Esophagus squamous epithelium (tissue), 5 donors: ENCODE results near the gene GBP6. TPM values are rescaled to one million over a fixed set of nuclear protein-coding genes. Genes with fewer than 3 reads are reported as not detected.
"Not testable (repeated sequence)": the region's sequence is repeated elsewhere in the genome, so short reads cannot be mapped to it uniquely, and the experiment has no call there.

Source experiments
- DNase-seq: peaks from one replicate; lab custom pipeline; 2025; lab: John Stamatoyannopoulos, UW
- H3K27ac ChIP-seq, 4 donors: fragments of 200-600 bp; sonication (generic); one replicate each; pipeline ENCODE4 v1.5.1; 2016 to 2019; ENCODE audit warnings: mild to moderate bottlenecking in 1 of 4
- H3K27me3 ChIP-seq, 4 donors: fragments of 200-600 bp; sonication (generic); 1 replicate in 3 of 4; 2 replicates in 1 of 4; pipeline versions ENCODE4 v1.5.1 to v1.6.0; 2017 to 2021; ENCODE audit warnings: antibody characterized with exemption in 1 of 4
- H3K36me3 ChIP-seq, 3 donors: fragments of 200-600 bp; sonication (generic); one replicate each; pipeline ENCODE4 v1.5.1; 2016 to 2019
- H3K4me1 ChIP-seq, 3 donors: fragments of 200-600 bp; sonication (generic); one replicate each; pipeline ENCODE4 v1.5.1; 2017 to 2019
- H3K4me3 ChIP-seq, 4 donors: fragments of 200-600 bp; sonication (generic); 1 replicate in 3 of 4; 2 replicates in 1 of 4; pipeline ENCODE4 v1.5.1; 2016 to 2019; ENCODE audit warnings: mild to moderate bottlenecking in 2 of 4, moderate library complexity in 1 of 4
- H3K9me3 ChIP-seq, 3 donors: fragments of 200-600 bp; sonication (generic); one replicate each; pipeline ENCODE4 v1.5.1; 2016 to 2019
- CTCF ChIP-seq, 6 experiments: fragments of 450-650 bp in 4 of 6; fragments of 200-600 bp in 2 of 6; sonication (generic) in 2 of 6; IDR thresholded peaks; one replicate each; pipeline ENCODE4 v1.5.1; 2016 to 2019; ENCODE audit warnings: antibody characterized with exemption in 6 of 6, mild to moderate bottlenecking in 4 of 6, moderate library complexity in 4 of 6
- POLR2A ChIP-seq, 4 donors: fragments of 450-650 bp; IDR thresholded peaks; one replicate each; pipeline ENCODE4 v1.6.1; 2017; ENCODE audit warnings: antibody characterized with exemption in 4 of 4, mild to moderate bottlenecking in 4 of 4, moderate library complexity in 3 of 4
- WGBS, 2 donors: methylation state at CpG; one replicate each; pipeline ENCODE4 v1.1.5; 2018; 5-methylcytosine and 5-hydroxymethylcytosine counted together
- intact Hi-C: fragments of 100-400 bp; cut with DNase I; formaldehyde crosslinking; loops from one replicate; pipeline ENCODE4 v1.15.0; 2022
- total RNA-seq, 4 donors: library from RNA; depleted of rRNA; stranded (reverse); fragments of >200 nt; gene quantifications; one replicate each; pipeline ENCODE4 v1.1.0, GENCODE V29; 2016
- donor health status: DM: yes; HTN: yes; CAD: no.

Gene GBP6
- total RNA-seq, 4 donors from 2014 or later = 419 to 894 (median 477) TPM

GRCh38 chr1:89433421-89433820, 69.6 kb downstream of the GBP6 start:
- intact Hi-C loops = no loop called here
- H3K27me3 ChIP-seq = no peaks in the 10 kb centered on the region
- WGBS, 2 donors = 94 to 95% methylated on average over 4 of the region's 4 CpGs

DNA sequence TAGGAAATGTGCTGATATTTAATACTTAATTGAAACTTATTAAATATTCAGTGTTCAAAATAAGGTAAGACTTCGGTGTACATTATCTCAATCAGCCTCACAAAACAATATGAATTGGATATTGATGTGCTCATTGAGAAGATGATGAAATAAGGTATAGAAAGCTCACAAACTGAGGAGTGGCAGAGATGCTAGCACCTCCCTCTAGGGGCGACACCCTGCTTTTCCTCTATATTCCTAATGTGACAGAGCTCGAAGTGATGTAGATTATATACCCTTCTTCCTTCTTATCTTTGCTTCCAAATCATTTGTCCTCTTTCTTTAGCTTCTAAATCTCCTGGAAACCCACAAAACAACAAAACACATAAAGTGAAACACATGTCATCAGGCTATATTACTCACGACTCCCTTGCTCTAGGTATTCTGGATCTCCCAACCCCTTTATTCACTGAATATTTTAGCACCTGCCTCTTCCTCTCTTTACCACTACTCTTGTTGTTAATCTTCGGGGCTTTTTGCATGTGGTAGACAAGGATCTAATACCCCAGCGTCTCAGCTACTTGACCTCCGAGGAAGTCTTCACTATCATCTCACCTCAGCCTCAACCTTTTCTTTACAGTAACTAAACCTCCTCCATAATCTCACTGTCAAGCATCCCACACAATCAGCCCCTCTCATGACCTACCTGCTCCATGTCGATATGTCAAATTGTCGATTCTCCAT, 70.4 kb downstream of the GBP6 start:
- H3K27ac ChIP-seq, DNase-seq, H3K4me1 ChIP-seq, H3K27me3 ChIP-seq, H3K4me3 ChIP-seq, H3K36me3 ChIP-seq, intact Hi-C loops: not testable (repeated sequence)
- WGBS, 2 donors = 70 to 75% methylated on average over 9 of the region's 9 CpGs
- peaks cover 0 to 23% (median 5%) of the 10 kb centered on the region in 3 donors for H3K9me3 ChIP-seq

More at GRCh38 chr1:89433421-89433820, 69.6 kb downstream of the GBP6 start:
- Histone ChIP-seq H3K9me3 (peaks cover 0 to 15% (median 0%) of the 10 kb centered on the region in 3 donors), H3K4me1 (no peaks in the 10 kb centered on the region), H3K27ac (no peak overlapping the region), H3K36me3 (no peaks in the 10 kb centered on the region), H3K4me3 (no peak overlapping the region)
- no peak for DNase-seq
- TF ChIP-seq POLR2A (IDR thresholded peaks at IDR 0.05) = no peak
- TF ChIP-seq CTCF (IDR thresholded peaks at IDR 0.05) = no peak

Other genes starting within 250 kb of the GBP6 start
- gene GBP2, start 237.9 kb upstream of the GBP6 start, total RNA-seq = 10 to 100 TPM; 23.6 to 97.7 (median 54.2) TPM
- not detected for gene GBP7, start 188.1 kb upstream of the GBP6 start, total RNA-seq
- 1 to 10 TPM; 2.5 to 7.4 (median 4.1) TPM for gene GBP4, start 165.1 kb upstream of the GBP6 start, total RNA-seq
- gene GBP5, start 91.2 kb upstream of the GBP6 start, total RNA-seq = 1 to 10 TPM; 2.4 to 6.4 (median 4.8) TPM
- 10 to 100 TPM in 1 of 4 donors, 1 to 10 TPM in 3; 8.7 to 19.5 (median 9.2) TPM for gene LRRC8B, start 160.8 kb downstream of the GBP6 start, total RNA-seq